RPMI8226 (cell line): ENCODE measurements around the gene PIP5K1B.

Source experiments
- DNase-seq: peaks from one replicate; pipeline ENCODE4 v3.0.0-alpha.2; 2015

The PIP5K1B gene

GRCh38 chr9:68925175-68925574 is 220.1 kb downstream of the PIP5K1B start:
- no peak for DNase-seq

- DNase-seq = no peak
These were observed 222.1 kb downstream of the PIP5K1B start for GRCh38 chr9:68927165-68927564.

GRCh38 chr9:68931821-68932220 is 226.8 kb downstream of the PIP5K1B start:
- no peak for DNase-seq

- no peak for DNase-seq
These were observed 227.4 kb downstream of the PIP5K1B start for GRCh38 chr9:68932458-68932857.

GRCh38 chr9:68933434-68934328 is 228.6 kb downstream of the PIP5K1B start:
- peak; percentile 16 for DNase-seq

GRCh38 chr9:68934329-68934644 is 229.2 kb downstream of the PIP5K1B start:
- no peak for DNase-seq

- DNase-seq = no peak
These were observed 235.5 kb downstream of the PIP5K1B start for GRCh38 chr9:68940573-68940972.

GRCh38 chr9:68941780-68942459 is 236.9 kb downstream of the PIP5K1B start:
- DNase-seq = no peak

GRCh38 chr9:68942790-68943189 is 237.8 kb downstream of the PIP5K1B start:
- DNase-seq = no peak

- DNase-seq = no peak
These were observed 242.0 kb downstream of the PIP5K1B start for GRCh38 chr9:68947015-68947414.

- DNase-seq = no peak
These were observed 243.0 kb downstream of the PIP5K1B start for GRCh38 chr9:68947842-68948569.

- peak; percentile 14 for DNase-seq
These were observed 244.4 kb downstream of the PIP5K1B start for GRCh38 chr9:68949271-68950000.

GRCh38 chr9:68950188-68950587 is 245.1 kb downstream of the PIP5K1B start:
- DNase-seq = no peak

GRCh38 chr9:68950689-68951088 is 245.6 kb downstream of the PIP5K1B start:
- DNase-seq = no peak

- DNase-seq = no peak
These were observed 247.0 kb downstream of the PIP5K1B start for GRCh38 chr9:68951879-68952659.

- DNase-seq = no peak
These were observed 248.7 kb downstream of the PIP5K1B start for GRCh38 chr9:68953771-68954170.

GRCh38 chr9:68955330-68955729 is 250.3 kb downstream of the PIP5K1B start:
- no peak for DNase-seq

- DNase-seq = no peak
These were observed 252.4 kb downstream of the PIP5K1B start for GRCh38 chr9:68957479-68957878.

GRCh38 chr9:68961587-68961986 is 256.5 kb downstream of the PIP5K1B start:
- no peak for DNase-seq

- DNase-seq = no peak
These were observed 258.4 kb downstream of the PIP5K1B start for GRCh38 chr9:68963416-68963815.

GRCh38 chr9:68964102-68964541 is 259.1 kb downstream of the PIP5K1B start:
- DNase-seq = no peak

- DNase-seq = no peak
These were observed 259.7 kb downstream of the PIP5K1B start for GRCh38 chr9:68964765-68965164.
